GM19467 (cell line): ENCODE results near the gene SMIM44.

Experiments used
- ATAC-seq: cut with Tn5 transposase; IDR thresholded peaks from one replicate; pipeline ENCODE4 v1.9.1; 2021; ENCODE audit warnings: mild to moderate bottlenecking, moderate library complexity; ENCODE audit not compliant: unreplicated experiment

The SMIM44 gene

GRCh38 chr19:3501780-3502179 is 18.5 kb upstream of the SMIM44 start:
- ATAC-seq = no peak

DNA sequence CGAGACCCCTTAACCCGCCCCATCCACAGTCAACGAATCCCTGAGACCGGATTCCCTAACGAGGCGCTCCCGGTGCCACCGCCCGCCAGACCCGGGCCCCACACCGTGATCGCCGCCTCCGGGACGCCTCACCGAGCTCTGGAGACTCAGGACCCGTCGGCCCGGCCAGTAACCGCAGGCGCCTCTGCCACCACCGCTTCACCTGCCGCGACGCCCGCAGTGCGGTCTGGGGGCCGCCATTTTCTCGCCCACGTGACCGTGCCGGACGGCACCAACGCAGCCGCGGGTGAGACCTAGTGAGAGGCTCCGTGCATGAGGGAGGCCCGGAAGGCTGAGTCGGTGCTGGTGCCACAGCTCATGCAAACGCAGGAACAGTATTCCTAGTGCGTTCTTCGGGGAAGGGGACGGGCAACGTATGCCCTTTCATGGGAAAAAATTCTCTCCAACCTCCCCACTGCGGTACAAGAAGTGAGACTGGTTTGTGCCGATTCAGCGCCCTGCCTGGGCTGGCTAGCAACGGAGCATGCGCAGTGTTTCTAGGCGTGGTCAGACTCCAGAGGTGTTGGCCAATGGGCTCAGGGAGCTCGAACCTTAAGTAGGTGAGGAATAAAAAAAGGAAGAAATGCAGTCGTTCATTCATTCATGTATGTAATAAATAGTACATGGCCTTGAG is 17.3 kb upstream of the SMIM44 start, which contains the start of gene DOHH:
TSS of gene DOHH (minus strand) at position 246 of the 673 bp plus-strand sequence. CDS start 3,860 bp downstream, outside the sequence.
- ATAC-seq = peak; percentile 69

GRCh38 chr19:3499738-3500428 is 16.6 kb upstream of the SMIM44 start:
- ATAC-seq = no peak

GRCh38 chr19:3497757-3498520 is 14.7 kb upstream of the SMIM44 start:
- ATAC-seq = no peak

GRCh38 chr19:3496392-3497273 is 13.4 kb upstream of the SMIM44 start:
- no peak for ATAC-seq

DNA sequence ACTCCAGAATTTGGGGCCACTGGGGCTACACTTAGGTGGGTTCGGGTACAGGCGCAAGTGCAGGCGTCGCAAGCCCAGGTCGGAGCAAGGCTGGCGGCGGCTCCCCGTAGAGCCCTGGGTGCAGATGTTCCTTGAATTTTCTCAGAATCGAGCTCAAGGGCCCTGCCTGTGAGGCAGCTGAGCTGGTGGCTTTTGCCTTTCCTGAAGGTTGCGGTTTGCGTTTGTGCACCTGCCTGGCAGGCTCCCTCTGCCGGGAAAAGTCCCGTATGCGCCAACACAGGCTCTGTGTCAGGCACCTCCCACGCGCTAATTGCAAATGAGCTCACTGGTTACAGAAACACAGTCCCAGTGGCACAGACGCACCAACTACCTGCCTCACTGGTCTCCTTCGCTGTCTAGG is 11.3 kb upstream of the SMIM44 start:
- no peak for ATAC-seq

- no peak for ATAC-seq
Measured at GRCh38 chr19:3494051-3494450, 10.8 kb upstream of the SMIM44 start.

DNA sequence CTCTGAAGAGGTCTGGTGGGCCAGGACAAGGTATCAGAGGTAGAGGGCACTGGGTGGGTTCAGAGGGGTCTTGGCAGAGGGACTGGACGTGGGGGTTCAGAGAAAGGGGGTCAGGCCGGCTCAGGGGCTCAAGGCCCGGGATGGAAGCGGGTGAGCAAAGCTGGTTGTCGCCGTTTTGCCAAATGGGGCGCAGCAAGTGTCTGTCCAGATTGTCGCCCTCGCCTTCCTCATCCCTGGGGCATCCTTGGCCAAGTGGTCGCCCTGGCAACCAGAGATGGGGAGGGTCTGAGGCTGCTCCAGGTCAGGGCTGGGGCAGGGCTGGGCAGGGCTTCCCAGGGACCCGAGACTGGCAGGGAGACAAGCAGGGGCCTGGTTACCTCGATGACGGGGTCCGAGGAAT is 10.4 kb upstream of the SMIM44 start:
- no peak for ATAC-seq

GRCh38 chr19:3492919-3493318 is 9.7 kb upstream of the SMIM44 start:
- ATAC-seq = no peak

DNA sequence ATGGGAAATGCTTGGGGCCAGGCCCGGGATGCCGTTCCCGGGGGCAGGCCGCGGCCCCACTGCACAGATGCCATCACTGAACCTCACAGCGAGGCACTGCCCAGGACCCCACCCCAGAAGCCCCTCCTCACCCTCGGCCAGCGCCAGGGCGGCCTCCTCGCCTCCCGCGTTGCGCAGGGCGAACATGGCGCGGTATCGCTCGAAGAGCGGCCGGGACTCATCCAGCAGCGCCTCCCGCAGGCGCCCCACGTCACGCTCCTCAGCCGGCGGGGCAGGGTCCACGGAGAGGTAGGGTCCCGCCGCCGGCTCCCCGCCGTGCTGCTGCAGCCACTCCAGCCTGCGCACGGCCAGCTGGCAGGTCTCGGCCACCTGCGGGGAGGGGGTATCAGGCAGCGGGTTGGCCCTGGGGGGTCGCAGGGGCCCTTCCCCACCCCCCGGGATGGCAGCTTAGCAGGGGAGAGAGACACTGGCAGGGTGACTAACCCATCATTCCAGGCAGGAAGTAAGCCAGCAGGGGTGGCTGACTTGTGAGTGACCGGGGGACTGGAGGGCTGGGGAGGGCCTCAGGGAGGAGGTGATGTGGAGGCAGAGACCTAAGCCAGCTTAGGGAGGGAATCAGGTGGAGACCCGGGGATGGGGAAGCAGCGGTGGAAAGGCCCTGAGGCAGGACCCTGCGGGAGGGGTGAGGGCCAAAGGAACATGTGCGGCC is 9.0 kb upstream of the SMIM44 start:
- no peak for ATAC-seq

DNA sequence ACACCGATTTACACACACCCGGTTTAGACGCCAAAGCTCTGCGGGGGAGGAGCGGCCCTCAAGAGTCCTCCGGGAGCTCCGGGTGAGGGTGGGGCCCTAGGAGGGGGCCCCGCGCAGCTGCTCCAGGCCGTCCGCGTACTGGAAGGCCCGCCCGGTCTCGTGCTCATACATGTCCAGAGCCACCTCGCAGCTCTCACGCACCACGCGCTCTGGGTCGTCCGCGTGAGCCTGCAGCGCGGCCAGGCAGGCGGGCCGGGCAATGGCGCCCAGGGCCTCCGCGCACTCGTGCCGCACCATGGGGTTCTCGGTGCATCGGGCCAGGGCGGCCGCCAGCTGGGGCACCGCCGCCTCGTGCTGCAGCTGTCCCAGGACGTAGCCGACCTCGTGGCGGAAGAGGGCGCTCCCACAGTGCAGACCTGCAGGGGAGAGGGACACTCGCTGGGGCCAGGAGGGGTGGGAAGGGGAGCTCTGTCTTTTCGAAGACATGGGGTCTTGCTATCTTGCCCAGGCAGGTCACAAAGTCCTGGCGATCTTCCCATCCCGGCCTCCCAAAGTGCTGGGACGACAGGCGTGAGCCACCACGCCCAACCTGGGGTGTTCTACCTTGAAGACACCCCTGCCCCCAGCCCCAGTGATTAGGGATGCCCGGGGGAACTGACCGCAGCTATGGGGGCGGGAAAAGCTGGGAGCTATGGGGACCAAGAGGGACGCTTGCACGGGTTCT is 8.3 kb upstream of the SMIM44 start:
- no peak for ATAC-seq

- ATAC-seq = no peak
Measured at GRCh38 chr19:3482507-3483225, 575 bp downstream of the SMIM44 start.

- no peak for ATAC-seq
Measured at GRCh38 chr19:3481241-3482090, 1.8 kb downstream of the SMIM44 start.

GRCh38 chr19:3480383-3481091 is 2.7 kb downstream of the SMIM44 start, which contains the start of gene SMIM24:
Gene SMIM24, minus strand, starts transcription at chr19:3480525. Its CDS starts 62 bp downstream, at chr19:3480463.
- ATAC-seq = no peak

DNA sequence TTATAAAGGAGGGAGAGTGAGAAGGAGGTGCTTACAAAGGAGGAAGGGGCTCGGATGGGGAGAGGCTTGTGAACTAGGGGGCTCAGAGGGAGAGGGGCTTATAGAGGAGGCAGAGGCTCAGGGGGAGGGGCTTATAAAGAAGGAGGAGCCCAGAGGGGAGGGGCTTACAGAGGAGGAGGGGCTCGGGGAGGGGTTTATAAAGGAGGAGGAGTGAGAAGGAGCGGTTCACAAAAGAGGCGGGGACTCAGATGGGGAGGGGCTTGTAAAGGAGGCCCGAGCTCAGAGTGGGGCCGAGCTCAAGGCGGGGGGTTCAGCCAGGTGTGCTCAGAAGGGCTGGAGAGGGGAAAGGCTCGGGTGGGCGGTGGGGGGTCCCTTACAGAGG is 3.4 kb downstream of the SMIM44 start:
- no peak for ATAC-seq

DNA sequence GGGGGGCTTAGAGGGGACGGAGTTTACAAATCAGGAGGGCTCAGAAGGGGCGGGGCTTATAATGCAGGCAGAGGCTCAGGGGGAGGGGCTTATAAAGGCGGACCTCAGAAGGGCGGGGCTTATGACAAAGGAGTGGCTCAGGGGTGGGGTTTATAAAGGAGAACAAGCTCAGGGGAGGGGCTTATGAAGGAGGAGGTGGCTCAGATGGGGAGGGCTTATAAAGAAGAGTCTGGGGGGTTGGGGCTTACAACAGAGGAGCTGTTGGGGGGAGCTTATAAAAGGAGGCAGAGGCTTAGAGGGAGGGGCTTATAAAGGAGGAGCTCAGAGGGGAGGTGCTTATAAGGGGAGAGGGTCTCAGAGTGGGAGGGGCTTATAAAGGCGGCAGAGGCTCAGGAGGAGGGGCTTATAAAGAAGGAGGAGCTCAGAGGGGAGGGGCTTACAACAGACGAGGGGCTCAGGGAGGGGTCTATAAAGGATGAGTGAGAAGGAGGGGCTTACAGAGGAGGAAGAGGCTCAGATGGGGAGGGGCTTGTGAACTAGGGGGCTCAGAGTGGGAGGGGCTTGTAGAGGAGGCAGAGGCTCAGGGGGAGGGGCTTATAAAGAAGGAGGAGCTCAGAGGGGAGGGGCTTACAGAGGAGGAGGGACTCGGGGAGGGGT is 3.9 kb downstream of the SMIM44 start:
- no peak for ATAC-seq
